SK-N-DZ (cell line): ENCODE data around the gene GLYR1.

Experiments
- DNase-seq: peaks from one replicate; pipeline ENCODE4 v3.0.0-alpha.2; 2015; ENCODE audit warnings: low spot score

GLYR1 gene

GRCh38 chr16:4850211-4850610 is 3.1 kb upstream of the GLYR1 start:
- no peak for DNase-seq

- no peak for DNase-seq
Measured at GRCh38 chr16:4847774-4848587, 893 bp upstream of the GLYR1 start.

GRCh38 chr16:4846503-4846900 is 586 bp downstream of the GLYR1 start:
- peak; percentile 40 for DNase-seq

- DNase-seq = no peak
Measured at GRCh38 chr16:4840984-4841383, 6.1 kb downstream of the GLYR1 start.

- no peak for DNase-seq
Measured at GRCh38 chr16:4839942-4840341, 7.1 kb downstream of the GLYR1 start.

- DNase-seq = no peak
Measured at GRCh38 chr16:4837733-4838501, 9.2 kb downstream of the GLYR1 start.

- DNase-seq = no peak
Measured at GRCh38 chr16:4836727-4837126, 10.4 kb downstream of the GLYR1 start.

GRCh38 chr16:4833584-4833983 is 13.5 kb downstream of the GLYR1 start:
- DNase-seq = no peak

- DNase-seq = no peak
Measured at GRCh38 chr16:4832698-4833343, 14.3 kb downstream of the GLYR1 start.

GRCh38 chr16:4831616-4832015 is 15.5 kb downstream of the GLYR1 start:
- DNase-seq = no peak

GRCh38 chr16:4830408-4830807 is 16.7 kb downstream of the GLYR1 start:
- DNase-seq = no peak

GRCh38 chr16:4828567-4829321 is 18.3 kb downstream of the GLYR1 start:
- no peak for DNase-seq

- no peak for DNase-seq
Measured at GRCh38 chr16:4826980-4827379, 20.1 kb downstream of the GLYR1 start.

- no peak for DNase-seq
Measured at GRCh38 chr16:4826526-4826925, 20.6 kb downstream of the GLYR1 start.

GRCh38 chr16:4825196-4825595 is 21.9 kb downstream of the GLYR1 start:
- DNase-seq = no peak

GRCh38 chr16:4820652-4821051 is 26.4 kb downstream of the GLYR1 start:
- no peak for DNase-seq

- DNase-seq = no peak
Measured at GRCh38 chr16:4814542-4815173, 32.4 kb downstream of the GLYR1 start.

- DNase-seq = no peak
Measured at GRCh38 chr16:4814046-4814445, 33.0 kb downstream of the GLYR1 start.

- DNase-seq = no peak
Measured at GRCh38 chr16:4813251-4814003, 33.7 kb downstream of the GLYR1 start.

GRCh38 chr16:4811773-4812172 is 35.3 kb downstream of the GLYR1 start:
- no peak for DNase-seq
